NOMO-1 treated with DMSO at 0.1 percent for 48 hours (cell line): ENCODE results near the gene AMOTL2.
A peak's percentile ranks its signal among the peaks of the same experiment; 100 is the strongest.

Source experiments
- DNase-seq: peaks from one replicate; lab custom pipeline; 2025; ENCODE audit not compliant: unreplicated experiment; lab: John Stamatoyannopoulos, UW

Gene AMOTL2

DNA sequence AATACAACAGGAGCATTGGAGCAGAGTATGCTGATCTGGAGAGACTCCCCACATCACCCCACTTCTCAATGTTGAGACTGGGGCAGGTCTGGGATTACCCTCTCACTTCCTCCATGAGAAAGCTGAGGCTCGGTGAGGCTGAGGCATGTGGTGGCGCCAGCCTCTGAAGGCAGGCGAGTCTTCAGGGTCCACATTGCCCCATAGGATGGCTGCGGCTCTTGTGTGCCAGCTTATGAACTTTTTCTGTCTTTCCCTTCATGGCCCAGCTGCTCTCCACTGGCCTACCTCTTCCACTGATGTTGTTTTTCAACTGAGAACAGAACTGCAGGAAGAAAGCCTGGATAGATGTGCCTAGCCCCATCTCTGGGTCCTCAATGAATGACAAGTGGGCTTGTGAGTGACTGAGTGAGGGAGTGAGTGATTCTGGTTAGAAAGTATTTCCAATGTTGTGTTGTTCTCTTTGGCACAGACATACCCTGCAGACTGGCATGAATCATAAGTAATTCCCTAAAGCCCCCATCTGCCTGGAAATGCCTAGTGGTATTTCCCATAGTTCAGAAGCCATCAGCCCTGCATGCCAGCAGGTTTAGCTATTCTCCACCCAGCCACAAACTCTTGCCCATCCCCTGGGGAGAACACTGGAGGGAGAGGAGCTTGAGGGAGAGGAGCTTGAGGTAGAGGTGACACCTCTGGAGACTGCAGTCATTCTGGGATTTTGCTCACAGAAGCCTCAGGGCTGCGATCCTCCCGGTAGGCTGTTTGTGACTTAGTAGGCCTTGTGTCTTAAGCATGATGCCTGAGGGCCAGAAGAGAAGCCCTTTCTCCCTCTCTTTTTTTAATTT is 56.9 kb downstream of the AMOTL2 start:
- DNase-seq, result no peak

DNA sequence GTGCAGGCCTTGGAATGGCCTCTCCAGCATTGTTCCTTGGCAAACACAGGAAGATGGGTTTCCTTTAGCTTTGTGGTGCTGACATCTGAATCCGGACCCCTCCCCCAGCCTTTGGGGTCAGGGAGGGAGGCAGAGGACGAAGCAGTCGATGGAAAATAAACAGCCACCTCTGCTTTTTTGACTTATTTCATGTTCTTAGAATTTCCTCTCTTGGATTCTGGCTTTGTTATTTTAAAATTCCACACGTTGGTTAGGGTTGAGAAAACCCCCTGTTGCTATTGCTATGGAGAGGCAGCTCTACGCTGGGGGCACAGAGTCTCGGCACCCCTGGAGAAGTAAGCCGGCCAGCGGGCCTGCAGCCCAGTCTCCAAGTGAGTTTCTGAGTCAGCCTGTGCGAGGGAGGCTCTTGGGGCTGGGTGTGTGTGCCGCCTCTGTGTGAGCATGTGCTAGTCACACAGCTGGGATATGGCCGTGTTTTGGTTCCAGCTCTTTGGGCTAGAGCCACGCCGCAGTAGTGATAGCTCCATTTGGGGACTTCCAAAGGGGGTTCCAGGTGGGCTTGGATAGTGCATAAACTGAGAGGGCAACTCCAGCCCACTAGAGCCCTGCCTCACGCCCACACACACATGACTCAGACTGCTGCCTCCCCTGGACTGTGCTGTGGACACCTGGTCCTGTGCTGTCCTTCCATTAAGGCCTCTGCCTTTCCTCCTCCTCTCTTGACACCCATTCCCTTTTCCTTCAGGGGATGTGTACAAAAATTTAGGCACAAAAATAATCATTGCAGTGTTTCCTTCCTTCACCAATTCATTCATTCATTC is 58.8 kb downstream of the AMOTL2 start:
- no peak for DNase-seq

DNA sequence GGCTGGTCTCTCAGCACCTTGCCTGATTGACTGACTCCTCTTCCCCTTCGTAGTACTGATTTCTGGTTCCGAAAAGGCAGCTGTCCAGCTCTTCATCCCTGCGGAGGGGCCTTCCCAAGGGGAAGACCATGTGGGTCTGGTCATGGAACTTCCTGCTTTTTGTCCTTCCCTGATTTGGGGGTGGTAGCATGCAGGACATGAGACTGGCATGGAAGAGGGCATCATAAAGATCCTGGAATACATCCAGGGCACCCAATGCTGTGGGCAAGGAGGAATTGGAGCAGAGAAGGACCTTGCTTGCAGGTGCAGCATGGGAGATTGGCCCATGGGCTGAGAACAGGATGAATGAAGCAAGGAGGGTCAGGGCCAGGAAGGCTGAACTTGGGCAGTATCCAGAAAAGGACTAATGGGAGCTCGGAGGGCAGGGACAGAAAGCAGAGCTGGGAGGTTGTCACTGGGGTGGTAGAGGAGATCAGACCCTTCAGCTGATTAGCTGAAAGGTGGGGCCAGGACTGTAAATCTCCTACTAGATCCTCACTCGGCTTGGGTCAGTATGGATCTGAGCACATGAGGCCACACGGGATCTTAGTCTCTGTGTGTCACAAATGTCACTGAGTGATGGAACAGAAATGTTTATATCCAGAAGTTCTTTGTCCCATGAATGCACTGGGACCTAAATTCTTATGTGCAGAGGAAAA is 59.5 kb downstream of the AMOTL2 start:
- DNase-seq, result no peak

- DNase-seq, result no peak
Observed at GRCh38 chr3:134313847-134314587, 60.2 kb downstream of the AMOTL2 start.

GRCh38 chr3:134312873-134313846 is 61.1 kb downstream of the AMOTL2 start:
- DNase-seq, result no peak

- no peak for DNase-seq
Observed at GRCh38 chr3:134312072-134312872, 62.0 kb downstream of the AMOTL2 start.

- DNase-seq, result no peak
Observed at GRCh38 chr3:134311693-134312071, 62.6 kb downstream of the AMOTL2 start.

DNA sequence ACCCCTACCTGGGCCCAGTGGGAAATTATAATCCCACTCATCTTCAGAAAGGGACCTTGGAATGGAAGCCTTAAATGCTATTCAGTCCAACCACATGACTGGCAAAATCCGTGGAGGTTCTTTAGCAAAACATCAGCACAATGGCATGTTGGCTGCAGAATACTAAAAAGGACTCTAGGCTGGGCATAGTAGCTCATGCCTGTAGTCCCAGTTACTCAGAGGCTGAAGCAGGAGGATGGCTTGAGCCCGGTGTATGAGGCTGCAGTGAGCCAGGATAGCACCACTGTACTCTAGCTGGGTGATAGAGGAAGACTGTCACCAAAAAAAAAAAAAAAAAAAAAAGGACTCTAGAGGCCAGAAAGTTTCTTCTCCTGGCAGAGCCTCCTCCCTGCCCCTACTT is 63.0 kb downstream of the AMOTL2 start:
- DNase-seq, result no peak

DNA sequence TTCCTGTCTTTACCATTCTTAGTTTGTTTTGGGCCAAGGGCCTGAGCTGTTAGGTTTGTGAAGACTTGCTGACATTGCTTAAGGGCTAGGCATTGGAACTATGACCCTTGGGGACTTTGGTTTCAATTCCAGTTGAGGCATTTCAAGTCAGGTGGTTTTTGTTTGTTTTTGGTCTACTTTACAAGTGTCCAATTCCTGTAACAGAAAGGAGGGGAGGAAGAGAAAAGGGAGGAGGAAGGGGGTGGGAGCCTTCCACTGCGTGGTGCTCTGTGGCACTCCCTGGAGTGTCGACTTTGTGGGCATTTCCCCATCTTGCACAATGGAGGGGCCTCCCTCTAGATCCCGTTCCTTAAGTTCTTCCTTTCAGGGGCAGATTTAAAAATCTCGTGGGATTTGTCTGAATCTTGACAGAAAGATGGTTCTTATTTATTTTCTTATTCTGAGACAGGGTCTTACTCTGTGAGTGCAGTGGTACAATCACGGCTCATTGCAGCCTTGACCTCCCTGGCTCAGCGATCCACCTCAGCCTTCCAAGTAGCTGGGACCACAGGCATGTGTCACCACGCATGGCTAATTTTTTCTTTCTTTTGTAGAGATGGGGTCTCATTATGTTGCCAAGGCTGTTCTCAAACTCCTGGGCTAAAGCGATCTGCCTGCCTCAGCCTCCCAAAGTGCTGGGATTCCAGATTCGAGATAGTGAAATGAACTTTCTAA is 64.1 kb downstream of the AMOTL2 start:
- no peak for DNase-seq

- DNase-seq, result peak; percentile 80
Observed at GRCh38 chr3:134308350-134308891, 65.8 kb downstream of the AMOTL2 start.

DNA sequence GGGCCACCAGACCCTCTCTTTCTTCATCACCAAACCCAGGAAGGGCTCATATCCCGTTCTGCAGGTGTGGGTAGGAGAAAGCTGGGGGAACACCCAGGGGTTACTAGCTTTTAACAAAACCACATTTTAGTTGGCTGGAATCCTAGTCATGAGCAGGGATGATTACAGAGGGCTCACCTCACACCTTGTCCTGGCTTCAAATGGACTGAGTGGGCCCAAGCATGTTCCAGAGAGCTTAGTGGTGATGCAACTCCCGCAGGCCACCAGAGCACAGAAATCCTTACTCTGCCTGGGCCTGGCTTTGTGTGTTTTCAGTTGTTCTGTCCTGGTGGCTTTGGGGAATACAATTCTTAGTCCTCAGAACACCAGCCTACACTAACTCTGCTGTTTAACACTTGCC is 66.8 kb downstream of the AMOTL2 start:
- no peak for DNase-seq

DNA sequence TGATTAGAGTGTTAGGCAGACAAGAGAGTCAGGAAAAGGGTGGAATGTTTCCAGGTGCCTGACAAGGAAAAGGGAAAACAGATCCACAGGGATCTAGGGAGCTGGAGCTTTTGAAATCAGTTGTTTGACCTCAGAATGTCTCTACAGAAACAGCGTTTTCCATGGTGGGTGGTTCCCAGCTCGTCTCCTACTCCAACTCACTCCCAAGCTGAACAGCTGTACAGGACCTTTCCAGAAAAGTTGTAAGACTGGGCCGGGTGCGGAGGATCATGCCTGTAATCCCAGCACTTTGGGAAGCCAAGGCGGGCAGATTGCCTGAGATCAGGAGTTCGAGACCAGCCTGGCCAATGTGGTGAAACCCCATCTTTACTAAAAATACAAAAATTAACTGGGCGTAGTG is 67.9 kb downstream of the AMOTL2 start:
- DNase-seq, result no peak
